HepG2 (cell line): Measurements from ENCODE around the gene HOXA7. TPM values are rescaled to one million over a fixed set of nuclear protein-coding genes. Genes with fewer than 3 reads are reported as not detected.

Experiments used
- AGO2 ChIP-seq: fragments of 200-400 bp; formaldehyde crosslinking; optimal IDR thresholded peaks from 2 replicates; pipeline ENCODE3; 2017; ENCODE audit warnings: mild to moderate bottlenecking, low read depth, low read length, moderate library complexity
- AKNA ChIP-seq: sonication (generic); formaldehyde crosslinking; IDR thresholded peaks from 2 replicates; pipeline ENCODE4 v1.4.0; 2020; ENCODE audit warnings: missing genetic modification reagents, borderline replicate concordance
- BHLHE40 ChIP-seq: IDR thresholded peaks from 2 replicates; pipeline ENCODE4 v1.6.1; 2011; ENCODE audit warnings: low read length, improper control_type of control experiment
- CBX1 ChIP-seq: IDR thresholded peaks from one replicate; pipeline ENCODE4 v1.6.1; 2016; ENCODE audit warnings: antibody characterized with exemption, low read depth
- CC2D1A ChIP-seq: sonication (generic); formaldehyde crosslinking; IDR thresholded peaks from 2 replicates; pipeline ENCODE4 v1.8.1; 2023; ENCODE audit warnings: mild to moderate bottlenecking, missing genetic modification reagents
- FOXA3 ChIP-seq: IDR thresholded peaks from 2 replicates; pipeline ENCODE4 v1.6.1; 2016; ENCODE audit warnings: missing genetic modification reagents, missing compliant biosample characterization
- HDAC2 ChIP-seq: sonication (generic); formaldehyde crosslinking; IDR thresholded peaks from 2 replicates; pipeline ENCODE4 v1.4.0; 2020; ENCODE audit warnings: missing genetic modification reagents
- HMG20B ChIP-seq: conservative IDR thresholded peaks from 2 replicates; pipeline ENCODE4 v1.6.1; 2016; ENCODE audit warnings: missing genetic modification reagents, missing compliant biosample characterization
- IKZF1 ChIP-seq: fragments of 450-650 bp; IDR thresholded peaks from 2 replicates; pipeline ENCODE4 v1.7.1; 2016
- KAT8 ChIP-seq: IDR thresholded peaks from 2 replicates; pipeline ENCODE4 v1.6.1; 2016; ENCODE audit warnings: missing genetic modification reagents, missing compliant biosample characterization
- MAX ChIP-seq: IDR thresholded peaks from 2 replicates; pipeline ENCODE4 v1.6.1; 2012; ENCODE audit warnings: inconsistent platforms
- MEIS2 ChIP-seq: sonication (generic); formaldehyde crosslinking; IDR thresholded peaks from 2 replicates; pipeline ENCODE4 v1.9.0; 2021; ENCODE audit warnings: mild to moderate bottlenecking, missing genetic modification reagents
- MIXL1 ChIP-seq: IDR thresholded peaks from 2 replicates; pipeline ENCODE4 v1.6.1; 2016
- MTF1 ChIP-seq: sonication (generic); formaldehyde crosslinking; IDR thresholded peaks from 2 replicates; pipeline ENCODE4 v1.5.0; 2020; ENCODE audit warnings: missing genetic modification reagents
- PCBP1 ChIP-seq: fragments of 200-400 bp; formaldehyde crosslinking; IDR thresholded peaks from 2 replicates; pipeline ENCODE4 v1.6.1; 2017; ENCODE audit warnings: mild to moderate bottlenecking, low read depth, low read length, borderline replicate concordance
- SALL1 ChIP-seq: sonication (generic); formaldehyde crosslinking; IDR thresholded peaks from 2 replicates; pipeline ENCODE4 v1.8.0; 2022; ENCODE audit warnings: mild to moderate bottlenecking, missing genetic modification reagents
- SP1 ChIP-seq, 2 experiments: fragments of 450-650 bp in 1 of 2; sonication (generic) in 1 of 2; formaldehyde crosslinking in 1 of 2; IDR thresholded peaks; 2 replicates each; pipeline versions ENCODE4 v1.4.0 to v1.6.1; 2016 to 2020; ENCODE audit warnings: missing genetic modification reagents in 1 of 2
- SPEN ChIP-seq: sonication (generic); formaldehyde crosslinking; IDR thresholded peaks from 2 replicates; pipeline ENCODE4 v1.5.1; 2020; ENCODE audit warnings: low read depth, mild to moderate bottlenecking, missing genetic modification reagents
- STAT5B ChIP-seq: sonication (generic); formaldehyde crosslinking; IDR thresholded peaks from 2 replicates; pipeline ENCODE4 v1.4.0; 2020; ENCODE audit warnings: missing genetic modification reagents
- TERF1 ChIP-seq: sonication (generic); formaldehyde crosslinking; IDR thresholded peaks from 2 replicates; pipeline ENCODE4 v1.8.0; 2022; ENCODE audit warnings: mild to moderate bottlenecking, missing genetic modification reagents, moderate library complexity
- YY1 ChIP-seq: IDR thresholded peaks from 2 replicates; pipeline ENCODE4 v1.6.1; 2011; ENCODE audit warnings: low read length, low read depth, moderate library complexity, mild to moderate bottlenecking; ENCODE audit not compliant: insufficient read depth, insufficient replicate concordance
- ZNF225 ChIP-seq: sonication (generic); formaldehyde crosslinking; IDR thresholded peaks from 2 replicates; pipeline ENCODE4 v1.4.0; 2020; ENCODE audit warnings: mild to moderate bottlenecking, missing genetic modification reagents
- ZNF530 ChIP-seq: sonication (generic); formaldehyde crosslinking; IDR thresholded peaks from 2 replicates; pipeline ENCODE4 v1.5.0; 2020; ENCODE audit warnings: low read depth, mild to moderate bottlenecking, missing genetic modification reagents
- ZNF800 ChIP-seq: sonication (generic); formaldehyde crosslinking; IDR thresholded peaks from 2 replicates; pipeline ENCODE4 v1.4.0; 2020; ENCODE audit warnings: missing genetic modification reagents
- ZNF879 ChIP-seq: sonication (generic); formaldehyde crosslinking; IDR thresholded peaks from 2 replicates; pipeline ENCODE4 v1.8.1; 2023; ENCODE audit warnings: missing genetic modification reagents
- ZSCAN9 ChIP-seq: IDR thresholded peaks from 2 replicates; pipeline ENCODE4 v1.6.1; 2016; ENCODE audit warnings: borderline replicate concordance
- polyA plus RNA-seq, 8 experiments: library from polyadenylated mRNA; depleted of rRNA in 3 of 8; stranded (reverse) in 7 of 8; unstranded in 1 of 8; fragments of >200 nt; fragmentation: Illumina TruSeq in 4 of 8; extraction: Trizol in 4 of 8; gene quantifications; 2 replicates each; pipeline versions ENCODE4 v1.2.1 to v1.2.3, GENCODE V29; 2011 to 2016; ENCODE audit warnings: low read depth in 4 of 8, missing spikeins in 1 of 8, mixed read lengths in 1 of 8; ENCODE audit not compliant: insufficient read depth in 1 of 8
- total RNA-seq, 5 experiments: library from RNA; depleted of rRNA; stranded (reverse); fragments of >200 nt; fragmentation: Illumina TruSeq; extraction: Trizol; gene quantifications; 2 replicates each; pipeline ENCODE4 v1.2.3, GENCODE V29; 2016; ENCODE audit warnings: low read depth in 1 of 5

Gene HOXA7
- total and polyA plus RNA-seq, 2 of the 13 experiments (the other 11 are each of a cell fraction or from before 2014, with no cell fraction given): 0.05 TPM; not detected in 1

GRCh38 chr7:27123007-27123476 is 33.4 kb downstream of the HOXA7 start (continued):
- no peak for TF ChIP-seq ZNF530 (CRISPR knock-in tag)
- peak; percentile 42; the same call in 1 of the 2 replicates for TF ChIP-seq SALL1
- 0 out of 2 replicates have a peak, but pooled peaks have one; percentile 44 for TF ChIP-seq ZNF800
- TF ChIP-seq SPEN (CRISPR knock-in tag): no peak
- TF ChIP-seq IKZF1: no peak
- peak; percentile 12; the same call in 1 of the 2 replicates for TF ChIP-seq MAX
- no peak; the same call in 1 of the 2 replicates for TF ChIP-seq HDAC2 (CRISPR knock-in tag)
- no peak for TF ChIP-seq MEIS2 (CRISPR knock-in tag)
- no peak for TF ChIP-seq PCBP1
- no peak for TF ChIP-seq AKNA (CRISPR knock-in tag)
- no peak for TF ChIP-seq MIXL1 (CRISPR knock-in tag)
- no peak; the same call in 1 of the 2 replicates for TF ChIP-seq MTF1 (CRISPR knock-in tag)
- TF ChIP-seq ZNF879 (CRISPR knock-in tag): 0 out of 2 replicates have a peak, but pooled peaks have one; percentile 31
- TF ChIP-seq SP1 (IDR thresholded peaks at IDR 0.05): no peak
- no peak for TF ChIP-seq SP1 (CRISPR knock-in tag; IDR thresholded peaks at IDR 0.05)
- TF ChIP-seq HMG20B (CRISPR knock-in tag): no peak
- TF ChIP-seq CBX1: no peak
- no peak for TF ChIP-seq YY1
- no peak for TF ChIP-seq ZNF225 (CRISPR knock-in tag)
- TF ChIP-seq FOXA3 (CRISPR knock-in tag): 0 out of 2 replicates have a peak, but pooled peaks have one; percentile 21
- no peak for TF ChIP-seq ZSCAN9 (CRISPR knock-in tag)
- peak; percentile 21 for TF ChIP-seq AGO2
- no peak for TF ChIP-seq STAT5B (CRISPR knock-in tag)
- TF ChIP-seq KAT8 (CRISPR knock-in tag): no peak
- TF ChIP-seq BHLHE40: no peak
- TF ChIP-seq TERF1 (CRISPR knock-in tag): no peak
- TF ChIP-seq CC2D1A (CRISPR knock-in tag): no peak
